Renal cortical epithelial cell (primary cell): Measurements from ENCODE around the gene LAIR1. TPM values are rescaled to one million over a fixed set of nuclear protein-coding genes. Genes with fewer than 3 reads are reported as not detected.
"Not testable (repeated sequence)": the region's sequence is repeated elsewhere in the genome, so short reads cannot be mapped to it uniquely, and the experiment has no call there.

Source experiments
- DNase-seq: peaks from one replicate; pipeline ENCODE4 v3.0.0-alpha.2; 2011; ENCODE audit warnings: low read depth
- total RNA-seq: library from RNA; depleted of rRNA; stranded (reverse); fragments of >200 nt; gene quantifications from 2 replicates; pipeline ENCODE4 v1.2.3, GENCODE V29; 2014

The LAIR1 gene
- total RNA-seq, 1 donor from 2014 or later = not detected

DNA sequence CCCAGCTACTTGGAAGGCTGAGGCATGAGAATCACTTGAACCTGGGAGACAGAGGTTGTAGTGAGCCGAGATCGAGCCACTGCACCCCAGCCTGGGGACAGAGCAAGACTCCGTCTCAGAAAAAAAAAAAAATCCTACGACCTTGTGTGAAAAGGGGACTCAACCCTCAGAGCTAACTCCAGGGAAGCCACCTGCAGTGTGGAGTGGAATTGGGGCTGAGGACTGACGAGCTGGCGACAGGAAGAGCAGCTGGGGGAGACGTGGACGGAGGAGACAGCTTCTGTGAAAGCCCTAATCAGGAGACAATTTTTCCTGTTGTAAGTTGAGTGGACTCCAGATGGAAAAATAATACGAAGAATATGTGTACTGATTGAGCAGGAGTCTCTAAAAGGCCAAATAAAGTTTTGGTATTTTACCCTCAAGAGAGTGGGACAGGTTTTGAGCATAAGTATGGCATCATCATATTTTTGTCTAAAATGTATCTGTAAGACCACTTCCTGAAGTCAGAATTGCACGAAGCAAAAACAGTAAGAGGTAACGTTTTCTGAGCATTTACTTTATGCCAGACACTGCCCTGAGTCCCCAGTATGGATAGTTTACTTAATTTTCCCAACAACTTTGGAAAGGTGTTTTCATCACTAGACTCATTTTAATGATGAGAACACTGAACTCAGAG, 12.0 kb upstream of the LAIR1 start:
- DNase-seq = no peak

DNA sequence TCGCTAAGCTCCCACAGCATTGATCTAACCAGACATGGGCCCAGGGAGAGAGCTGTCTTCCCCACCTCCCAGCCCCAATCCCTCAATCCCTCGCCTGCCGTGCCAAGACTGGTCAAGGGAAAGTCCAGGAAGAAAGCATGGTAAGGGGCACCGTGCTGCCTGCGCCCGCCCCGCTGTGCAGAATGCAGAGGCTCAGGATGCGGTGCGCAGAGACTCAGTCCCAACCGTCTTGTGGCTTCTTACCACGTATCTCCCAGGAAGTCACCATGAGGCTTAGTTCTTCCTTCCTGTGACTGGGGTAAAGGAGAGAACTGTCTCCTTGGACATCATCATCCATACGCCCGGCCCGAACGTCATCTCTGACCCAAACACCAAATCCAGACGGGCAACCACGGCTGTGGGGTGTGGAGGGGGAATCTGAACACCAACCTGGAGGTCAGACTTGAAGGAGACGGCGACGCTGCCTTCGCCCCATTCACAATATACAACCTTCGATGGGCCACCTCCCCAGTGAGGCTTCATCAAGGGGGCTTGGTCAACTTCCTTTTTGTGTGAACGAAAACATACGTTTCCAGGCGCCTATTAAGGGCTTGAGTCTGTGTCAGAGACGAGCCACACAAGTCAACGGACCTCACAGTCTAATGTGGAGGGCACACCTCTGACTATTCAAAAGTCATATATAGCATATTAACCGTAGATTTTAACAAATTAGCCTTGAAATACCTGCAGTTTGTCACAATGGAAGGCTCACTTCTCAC, 10.6 kb upstream of the LAIR1 start:
- not testable (repeated sequence) for DNase-seq

DNA sequence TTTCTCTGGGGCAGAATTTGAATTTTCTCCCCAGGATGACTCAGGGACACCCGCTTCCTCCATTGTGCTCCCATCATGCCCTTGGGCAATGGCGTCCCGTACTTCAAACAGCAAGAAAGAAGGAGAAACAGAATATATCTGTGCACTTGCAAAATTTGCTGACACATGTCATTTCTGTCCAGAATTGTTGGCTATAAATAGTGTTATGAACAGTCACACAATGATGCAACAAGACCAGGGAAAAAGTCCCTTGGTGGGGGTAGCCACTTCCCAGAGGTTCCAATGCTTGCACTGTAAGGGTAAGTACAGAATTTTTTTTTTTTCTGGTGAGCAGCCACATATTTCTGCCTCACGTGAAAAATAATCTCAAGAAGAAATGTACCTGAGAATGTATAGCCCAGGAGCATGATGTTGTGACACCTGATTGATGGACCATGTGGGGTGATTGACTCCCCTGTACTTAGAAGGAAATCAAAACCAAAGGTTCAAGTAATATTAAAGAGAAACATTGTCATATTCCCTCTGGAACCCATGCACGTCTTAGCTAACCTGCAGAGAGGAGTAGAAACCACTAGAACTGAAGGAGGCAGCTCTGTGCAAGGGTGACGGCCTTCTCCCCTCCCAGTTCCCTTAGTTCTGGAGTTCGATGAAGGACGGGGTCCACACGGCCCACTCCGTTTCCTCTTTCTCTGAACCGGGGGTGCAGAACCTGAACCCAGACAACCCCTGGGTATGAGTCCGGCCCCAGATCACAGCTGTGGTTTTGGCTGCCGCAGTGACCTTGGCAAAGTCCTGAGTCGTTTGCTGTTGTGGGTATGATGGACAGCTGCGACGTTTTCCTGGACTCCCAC, 9.3 kb upstream of the LAIR1 start:
- no peak for DNase-seq

DNA sequence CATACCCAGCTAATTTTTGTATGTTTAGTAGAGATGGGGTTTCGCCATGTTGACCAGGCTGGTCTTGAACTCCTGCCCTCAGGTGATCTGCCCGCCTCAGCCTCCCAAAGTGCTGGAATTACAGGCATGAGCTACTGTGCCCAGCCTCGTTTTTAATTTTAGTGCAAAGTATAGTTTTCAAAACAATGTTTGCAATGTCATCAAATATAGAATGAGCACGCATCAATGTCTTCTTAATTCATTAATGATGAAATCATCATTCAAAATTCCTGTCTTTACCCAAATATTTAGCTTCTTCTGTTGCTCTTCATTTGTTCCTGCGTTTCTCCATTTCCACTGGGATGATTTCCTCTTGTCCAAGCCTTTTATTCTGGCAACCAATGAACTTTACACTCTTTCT, 6.7 kb upstream of the LAIR1 start:
- DNase-seq = not testable (repeated sequence)

DNA sequence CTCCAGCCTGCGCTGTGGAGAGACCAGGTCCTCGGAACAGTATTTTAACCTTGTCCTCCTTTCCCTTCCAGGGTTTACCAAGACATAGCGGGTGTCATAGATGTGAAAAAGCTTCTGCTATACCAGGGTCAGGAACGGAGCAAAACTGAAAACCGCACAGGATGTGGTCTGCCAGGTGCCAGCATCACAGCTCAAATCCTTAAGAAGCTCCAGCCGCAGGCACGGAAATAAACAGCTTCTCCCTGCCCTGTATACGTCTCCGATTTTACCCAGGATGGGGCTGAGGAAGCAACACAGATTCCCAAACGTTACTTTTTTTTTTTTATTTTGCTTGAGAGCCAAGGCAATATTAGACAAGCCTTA, 5.7 kb upstream of the LAIR1 start:
- not testable (repeated sequence) for DNase-seq

DNA sequence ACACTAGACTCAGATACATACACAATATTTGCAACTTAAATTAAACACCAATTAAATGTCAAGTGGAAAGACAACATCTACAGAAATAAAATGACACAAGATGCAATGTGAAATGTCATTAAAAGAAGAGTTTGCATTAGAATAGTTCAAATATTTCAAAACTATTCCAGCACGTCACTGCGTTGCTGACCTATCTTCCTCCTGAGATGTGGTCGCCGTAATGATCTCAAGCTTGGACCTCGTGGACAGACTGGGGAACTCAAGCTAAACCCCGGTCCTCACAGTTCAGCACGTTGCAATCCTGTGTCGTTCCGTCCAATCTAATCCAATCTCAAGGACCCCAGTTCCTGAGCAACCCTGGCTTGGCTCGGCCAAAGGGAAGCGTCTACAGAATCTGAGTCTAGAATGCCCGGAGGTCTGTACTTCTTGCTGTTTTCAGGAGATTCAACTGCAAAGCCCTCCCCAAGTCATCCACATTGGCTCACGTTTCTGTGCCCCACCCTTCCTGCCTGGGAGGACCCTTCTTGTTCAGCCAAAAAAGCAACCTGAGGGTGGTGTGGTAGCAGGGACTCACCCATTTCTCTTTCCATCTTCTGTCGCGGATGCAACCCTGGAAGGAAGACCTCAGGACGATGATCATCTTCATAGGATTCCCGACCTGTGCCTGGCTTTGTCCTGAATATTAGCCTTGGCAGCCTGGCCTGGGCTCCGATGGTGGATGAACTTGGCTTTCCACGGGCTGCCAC, 5.1 kb upstream of the LAIR1 start:
- DNase-seq = not testable (repeated sequence)

DNA sequence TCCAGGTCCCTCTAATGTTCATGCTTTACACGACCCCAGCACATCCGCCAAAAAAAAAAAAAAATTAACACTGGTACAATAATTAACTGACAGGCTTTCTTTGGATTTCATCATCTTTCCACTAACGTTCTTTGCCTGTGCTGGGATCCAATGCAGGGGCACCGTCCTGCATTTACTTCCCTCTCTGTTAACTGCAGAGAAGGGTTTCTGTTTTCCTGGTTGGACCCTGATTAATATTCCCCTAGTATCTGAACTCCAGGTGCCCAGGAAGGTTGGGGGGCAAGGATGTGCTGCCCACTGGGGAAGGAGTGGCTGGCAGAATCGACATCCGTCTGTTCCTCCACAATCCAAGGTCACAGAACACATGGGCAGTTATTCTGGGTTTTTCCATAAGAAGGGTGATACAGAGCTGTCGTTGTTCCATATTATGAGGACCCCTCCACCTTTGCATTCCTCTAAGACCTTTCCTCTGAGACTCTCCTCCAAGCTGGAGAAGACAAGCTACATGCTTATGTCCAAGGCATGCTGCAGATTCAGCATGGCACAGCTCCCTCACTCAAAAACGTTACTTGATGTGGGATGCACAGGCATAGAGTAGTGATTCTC, 4.5 kb upstream of the LAIR1 start:
- DNase-seq = no peak

DNA sequence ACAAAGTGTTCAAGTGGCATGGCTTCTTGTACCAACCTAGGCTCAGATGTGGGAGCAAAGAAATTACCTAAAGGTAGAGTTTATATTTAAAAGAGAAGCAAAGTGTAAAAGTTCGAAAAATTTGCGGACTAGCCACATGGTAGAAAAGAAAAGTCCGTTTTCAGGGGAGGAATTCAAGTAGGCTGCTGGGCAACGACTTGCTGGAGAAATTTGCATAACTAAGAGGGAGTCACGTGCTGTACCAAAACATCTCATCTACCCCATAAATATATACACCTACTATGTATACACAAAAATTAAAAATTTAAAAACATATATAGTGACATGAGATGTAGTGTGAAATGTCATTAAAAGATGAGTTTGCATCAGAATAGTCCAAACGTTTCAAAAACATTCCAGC, 2.1 kb upstream of the LAIR1 start:
- DNase-seq = no peak

DNA sequence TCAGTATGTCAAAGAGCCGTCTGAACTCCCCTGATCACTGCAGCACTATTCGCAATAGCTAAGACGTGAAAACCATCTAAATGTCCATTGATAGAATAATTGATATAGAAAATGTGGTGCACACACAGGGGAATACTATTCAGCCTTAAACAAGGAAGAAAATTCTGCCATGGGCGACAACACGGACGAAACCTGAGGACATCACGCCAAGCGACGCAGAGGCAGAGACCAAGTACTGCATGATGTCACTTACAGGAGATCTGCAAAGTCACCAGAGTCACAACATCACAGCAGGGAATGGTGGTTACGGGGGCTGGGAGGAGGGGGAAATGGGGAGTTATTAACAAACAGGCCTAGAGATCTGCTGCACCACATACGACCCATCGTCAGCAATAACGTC, 1.1 kb upstream of the LAIR1 start:
- not testable (repeated sequence) for DNase-seq

DNA sequence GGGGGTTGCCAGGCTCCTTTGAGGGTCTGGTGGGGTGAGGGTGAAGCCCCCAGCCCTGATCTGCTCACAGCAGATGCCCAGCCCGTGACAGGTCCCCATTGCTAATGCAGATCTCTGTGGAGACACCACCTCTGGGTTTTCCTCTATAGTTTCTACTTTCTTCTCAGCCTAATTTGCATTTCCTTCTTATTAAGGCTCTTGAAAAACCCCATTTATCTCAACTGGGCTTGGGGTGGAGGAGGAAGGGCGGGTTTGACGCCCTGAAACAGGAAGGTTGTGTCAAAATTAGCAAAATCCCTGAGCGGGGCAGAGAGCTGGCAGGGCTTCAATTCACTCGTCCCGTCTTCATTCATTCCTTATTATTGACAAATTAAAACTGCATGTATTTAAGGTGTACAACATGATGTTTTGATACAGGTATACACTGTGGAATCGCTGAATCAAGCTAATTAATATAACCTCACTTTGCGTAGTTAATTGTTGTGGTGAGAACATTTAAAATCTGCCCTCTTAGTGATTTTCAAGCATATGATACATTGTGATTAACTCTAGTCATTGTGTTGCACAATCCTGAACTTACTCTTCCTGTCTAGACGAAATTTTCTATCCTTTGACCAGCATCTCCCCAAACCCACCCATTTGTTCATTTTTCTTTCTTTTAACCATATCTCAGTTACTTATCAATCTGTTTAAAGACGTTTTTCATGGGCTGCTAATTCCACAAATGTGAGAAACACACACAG, 2.9 kb downstream of the LAIR1 start:
- DNase-seq = not testable (repeated sequence)

DNA sequence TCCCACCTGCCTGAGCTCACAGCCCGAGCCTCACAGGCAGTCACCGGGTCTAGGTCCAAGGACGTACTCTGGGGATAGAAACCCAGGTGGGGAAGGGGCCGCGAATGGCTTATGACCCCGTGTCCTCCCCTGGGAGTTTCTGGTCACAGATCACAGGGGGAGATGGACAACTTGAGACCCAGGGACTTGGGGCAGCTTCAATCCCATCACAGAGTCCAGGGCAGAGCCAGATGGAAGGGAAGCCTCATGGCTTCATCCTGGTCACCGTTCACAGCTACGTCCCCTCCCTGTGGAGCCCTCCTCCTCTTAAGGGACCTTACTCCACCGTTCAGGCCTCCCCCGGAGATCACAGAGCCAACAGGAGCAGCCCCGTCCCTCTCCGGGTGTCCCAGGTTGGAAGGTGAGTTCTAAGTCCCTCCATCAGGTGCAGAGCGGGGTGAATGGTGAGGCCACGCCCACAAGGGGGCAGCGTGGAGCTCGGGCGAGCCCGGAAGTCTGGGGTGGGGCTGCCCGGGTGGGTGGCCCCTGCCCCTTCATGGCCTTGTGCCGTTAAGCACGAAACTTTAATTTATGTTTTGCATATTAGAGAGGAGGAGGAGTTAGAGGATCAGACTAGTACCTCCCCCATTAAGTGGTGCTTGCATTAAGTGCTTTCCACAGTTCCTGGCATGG, 5.4 kb downstream of the LAIR1 start:
- DNase-seq = not testable (repeated sequence)

DNA sequence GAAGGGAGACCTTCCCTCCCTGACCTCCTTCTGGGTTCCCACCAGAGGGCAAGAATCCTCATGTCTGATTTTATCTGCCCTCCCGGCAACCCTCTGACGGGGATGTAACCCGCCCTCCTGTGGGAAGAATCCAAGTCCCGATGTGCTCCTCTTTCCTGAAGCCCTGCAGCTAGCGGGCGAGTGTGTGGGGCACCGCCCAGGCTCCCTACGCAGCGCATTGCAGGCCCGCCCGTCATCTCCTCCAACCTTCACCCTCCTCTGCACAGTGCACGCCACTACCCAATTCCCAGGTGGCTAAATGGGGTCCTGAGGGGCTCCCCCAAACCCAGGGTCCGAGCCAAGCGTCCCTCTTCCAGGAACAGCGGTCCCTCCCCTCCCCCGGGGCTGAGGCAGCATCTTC, 7.3 kb downstream of the LAIR1 start:
- no peak for DNase-seq

DNA sequence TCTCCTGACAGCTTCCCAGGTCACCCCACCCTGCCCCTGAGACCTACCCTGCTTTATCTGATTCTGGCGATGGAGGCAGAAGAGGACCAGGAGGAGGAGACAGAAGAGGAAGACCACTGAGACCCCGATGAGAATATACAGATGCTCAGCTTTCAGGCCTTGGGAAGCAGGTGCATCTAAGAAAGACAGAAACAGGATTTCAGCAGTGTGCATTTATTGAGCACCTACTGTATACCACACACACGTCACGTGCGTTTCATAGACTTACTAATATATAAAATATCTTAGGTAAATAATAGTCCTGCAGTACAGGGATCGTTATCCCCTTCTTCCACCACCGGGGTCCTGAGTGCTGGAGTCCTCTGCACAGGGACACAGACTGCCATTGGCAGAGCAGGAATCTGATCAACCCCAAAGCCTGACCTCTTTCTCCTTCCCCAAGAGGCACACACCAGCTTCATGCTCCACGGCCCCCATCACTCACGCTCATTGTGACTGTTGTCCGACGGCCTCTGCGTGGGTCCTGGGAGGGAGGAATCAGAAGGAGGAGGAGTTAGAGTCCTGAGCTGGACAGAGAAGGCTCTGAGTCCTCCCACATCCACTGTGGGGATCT, 8.2 kb downstream of the LAIR1 start:
- no peak for DNase-seq

DNA sequence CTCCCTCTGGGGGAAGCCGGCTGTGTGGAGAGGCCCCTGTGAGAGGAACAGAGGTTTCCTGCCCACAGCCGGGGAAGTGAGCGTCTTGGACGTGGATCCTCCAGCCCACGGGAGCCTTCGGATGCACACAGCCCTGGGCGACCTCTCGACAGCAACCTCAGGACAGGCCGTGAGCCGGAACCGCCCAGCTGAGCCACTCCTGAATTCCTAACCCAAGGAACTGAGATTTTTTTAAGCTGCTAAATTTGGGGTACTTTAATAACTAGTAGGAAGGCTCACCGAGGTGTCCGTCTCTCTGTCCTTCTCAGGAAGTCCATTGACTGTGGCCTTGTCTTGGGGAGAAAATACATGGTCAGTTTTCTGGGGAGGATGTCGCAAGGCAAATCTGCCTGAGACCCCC, 9.1 kb downstream of the LAIR1 start:
- DNase-seq = no peak

DNA sequence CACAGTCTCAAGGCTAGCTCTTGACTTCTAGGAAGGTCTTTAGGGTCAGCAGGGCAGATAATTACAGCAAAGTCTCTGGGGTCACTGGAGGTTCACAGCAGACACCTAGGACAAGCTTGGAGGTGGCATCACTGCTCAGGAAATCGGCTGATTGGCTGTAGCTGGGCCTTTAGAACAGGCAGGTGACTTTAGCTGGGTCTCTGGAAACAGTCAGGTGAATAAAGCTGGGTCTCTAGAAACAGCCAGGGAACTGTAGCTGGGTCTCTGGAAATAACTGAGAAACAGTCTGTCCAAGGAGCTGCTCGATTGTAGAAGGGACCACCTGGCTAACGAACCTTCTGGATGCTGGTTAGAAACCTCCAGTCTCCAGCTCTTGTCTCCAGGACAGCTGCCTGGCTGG, 10.0 kb downstream of the LAIR1 start:
- DNase-seq = no peak

DNA sequence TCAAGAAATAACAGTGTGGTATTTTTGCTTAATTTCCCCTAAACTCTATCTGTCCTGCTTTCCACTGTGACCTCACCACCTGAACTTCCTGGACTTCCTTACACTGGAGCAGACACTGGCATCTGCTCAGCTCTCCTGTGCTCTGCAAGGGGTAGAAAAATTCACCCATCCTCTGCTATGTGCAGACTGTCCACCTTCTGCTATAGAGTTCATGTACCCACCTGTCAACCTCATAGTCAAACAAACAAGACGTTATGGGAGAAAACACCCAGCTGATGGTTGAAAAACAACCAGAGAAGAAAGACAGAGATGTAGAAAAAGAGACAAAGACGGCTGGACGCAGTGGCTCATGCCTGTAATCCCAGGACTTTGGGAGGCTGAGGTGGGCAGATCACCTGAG, 12.2 kb downstream of the LAIR1 start:
- no peak for DNase-seq

DNA sequence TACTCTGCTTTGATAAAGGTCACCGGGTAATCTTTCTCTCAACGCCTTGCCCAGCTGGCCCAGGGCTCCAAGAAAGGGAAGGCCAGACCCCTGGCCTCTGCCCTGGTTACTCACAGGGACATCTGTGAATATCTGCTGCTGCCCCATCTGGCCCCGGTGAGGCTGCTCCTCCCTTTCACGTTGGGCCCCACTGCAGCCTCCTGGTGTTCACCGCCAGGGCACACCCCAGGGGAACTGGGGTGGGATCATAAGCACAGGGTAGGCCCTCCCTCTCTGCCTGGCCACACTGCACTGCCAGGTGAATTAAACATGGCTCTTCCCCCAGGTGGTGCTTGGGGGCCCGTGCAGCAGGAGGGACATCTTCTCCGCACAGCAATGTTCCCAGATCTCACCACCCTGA, 12.7 kb downstream of the LAIR1 start:
- no peak for DNase-seq

DNA sequence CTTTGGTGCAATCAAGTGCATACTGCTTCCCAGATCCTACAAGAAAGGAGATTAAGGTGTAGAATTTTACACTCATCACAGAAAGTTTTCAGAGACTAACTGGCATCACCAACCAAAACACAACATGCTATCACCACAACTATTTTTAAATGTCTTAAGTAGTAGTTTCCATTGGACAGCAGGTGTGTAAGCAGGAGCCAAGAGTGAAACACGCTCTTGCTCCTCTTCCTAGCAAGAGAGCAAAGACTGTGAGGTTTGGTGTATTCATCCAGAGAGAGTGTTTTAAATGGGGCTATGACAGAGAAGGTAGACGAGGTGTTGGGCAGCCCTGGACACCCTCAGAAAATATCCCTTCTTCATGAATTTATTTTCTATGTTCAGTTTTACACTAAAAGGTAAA, 13.3 kb downstream of the LAIR1 start:
- no peak for DNase-seq

DNA sequence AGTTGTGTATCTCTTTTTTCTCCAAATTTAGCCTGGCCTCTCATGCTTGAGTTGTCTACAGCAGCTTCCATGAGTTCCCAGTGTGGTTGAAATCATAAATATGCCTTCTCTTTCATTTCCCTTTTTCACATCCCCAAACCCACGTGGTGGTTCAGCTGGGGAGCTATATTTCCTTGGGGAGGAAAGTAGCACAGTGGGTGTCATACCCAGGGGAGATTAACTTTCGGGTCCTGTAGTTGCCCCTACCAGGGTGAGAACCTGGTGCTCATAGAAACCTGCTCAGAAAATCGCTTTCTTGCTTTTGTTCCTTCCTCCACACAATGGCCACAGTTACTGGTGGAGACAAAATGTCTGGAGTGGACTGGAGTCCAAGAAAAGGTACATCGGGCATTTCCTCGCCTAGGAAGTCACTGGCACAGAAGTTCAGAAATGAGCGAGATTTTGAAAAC, 18.8 kb downstream of the LAIR1 start:
- no peak for DNase-seq

DNA sequence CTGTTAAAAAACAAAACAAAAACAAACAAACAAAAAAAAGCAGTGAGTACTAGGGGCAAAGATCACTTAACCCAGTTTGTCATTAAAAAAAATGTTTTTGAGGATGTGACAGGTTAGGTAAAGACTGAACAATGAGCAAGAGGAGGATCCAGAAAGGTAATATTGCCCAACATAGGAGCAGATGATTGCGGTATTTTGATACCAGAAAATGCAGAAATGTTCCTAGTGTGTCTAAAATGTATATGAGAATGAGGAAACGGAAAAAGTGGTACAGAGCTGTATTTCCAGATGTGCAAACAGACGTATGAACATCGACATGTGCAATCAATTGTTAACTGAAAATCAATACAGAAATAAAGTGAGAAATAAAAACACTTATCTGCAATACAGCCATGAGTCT, 20.9 kb downstream of the LAIR1 start:
- no peak for DNase-seq
